Endothelial cell of umbilical vein (primary cell): ENCODE results near the gene ZBTB20. TPM values are rescaled to one million over a fixed set of nuclear protein-coding genes. Genes with fewer than 3 reads are reported as not detected.

ENCODE experiments used
- BruUV-seq: library from RNA; stranded (reverse); fragments of 400-500 nt; replicated peaks from 2 replicates; lab custom pipeline; 2021; lab: Mats Ljungman, UMichigan
- CTCF ChIA-PET: fragments of 300-600, 350-600 bp; sonication (Branson Sonifier 250); formaldehyde crosslinking; loops from one replicate; lab custom pipeline; 2021; ENCODE audit warnings: antibody characterized with exemption, inconsistent platforms; lab: Charles Lee
- POLR2A ChIA-PET: fragments of 300-600, 350-600 bp; sonication (Branson Sonifier 250); formaldehyde crosslinking; loops from one replicate; lab custom pipeline; 2021; ENCODE audit warnings: antibody characterized with exemption, inconsistent platforms; lab: Charles Lee
- DNase-seq: peaks from one replicate; pipeline ENCODE4 v3.0.0-alpha.2; 2011; ENCODE audit warnings: low read depth, low spot score
- FAIRE-seq: peaks from 2 replicates; lab custom pipeline; 2011; peaks lifted over from hg19 to GRCh38; lab: Jason Lieb, UNC
- H2AFZ ChIP-seq: 2 replicates; pipeline ENCODE4 v1.6.0; 2012; ENCODE audit warnings: low read depth, low read length, control low read depth, inconsistent platforms
- H3K27ac ChIP-seq: 2 replicates; pipeline ENCODE4 v1.5.1; 2011; ENCODE audit warnings: low read depth, mild to moderate bottlenecking, control low read depth, low read length, moderate library complexity; ENCODE audit not compliant: insufficient read depth
- H3K27me3 ChIP-seq, 2 experiments: 2 replicates each; pipeline versions ENCODE4 v1.6.0 to v1.6.1; 2011; ENCODE audit warnings: low read length in 2 of 2, mixed read lengths in 1 of 2; ENCODE audit not compliant: control insufficient read depth in 2 of 2, insufficient read depth in 2 of 2
- H3K36me3 ChIP-seq, 2 experiments: 2 replicates in 1 of 2; 3 replicates in 1 of 2; pipeline ENCODE4 v1.5.1; 2011; ENCODE audit warnings: low read length in 2 of 2, mild to moderate bottlenecking in 1 of 2, moderate library complexity in 1 of 2; ENCODE audit not compliant: control insufficient read depth in 2 of 2, insufficient read depth in 2 of 2; ENCODE audit errors: extremely low read depth in 1 of 2
- H3K4me1 ChIP-seq: 3 replicates; pipeline ENCODE4 v1.5.1; 2011; ENCODE audit warnings: mild to moderate bottlenecking, low read length; ENCODE audit not compliant: control insufficient read depth, insufficient read depth; ENCODE audit errors: extremely low read depth
- H3K4me2 ChIP-seq: 2 replicates; pipeline ENCODE4 v1.6.1; 2011; ENCODE audit warnings: low read length, control low read depth, mixed read lengths; ENCODE audit not compliant: insufficient read depth
- H3K4me3 ChIP-seq, 3 experiments: fragments of 200-600 bp in 1 of 3; sonication (generic), shearing (Covaris generic) in 1 of 3; replicated peaks in 1 of 3; 2 replicates each; pipeline ENCODE4 v1.5.1; 2011 to 2016; ENCODE audit warnings: control low read depth in 3 of 3, low read length in 3 of 3, mild to moderate bottlenecking in 2 of 3, inconsistent platforms in 1 of 3, low read depth in 1 of 3, moderate library complexity in 1 of 3; ENCODE audit not compliant: insufficient read depth in 1 of 3
- H3K79me2 ChIP-seq: 2 replicates; pipeline ENCODE4 v1.6.0; 2012; ENCODE audit warnings: low read length, inconsistent platforms; ENCODE audit not compliant: control insufficient read depth, insufficient read depth
- H3K9ac ChIP-seq: replicated peaks from 2 replicates; pipeline ENCODE3; 2011; ENCODE audit warnings: low read length, control low read depth; ENCODE audit not compliant: insufficient read depth; ENCODE audit errors: extremely low read depth
- H3K9me1 ChIP-seq: replicated peaks from 3 replicates; pipeline ENCODE4 v1.6.0; 2011; ENCODE audit warnings: mild to moderate bottlenecking, low read length; ENCODE audit not compliant: control insufficient read depth, insufficient read depth; ENCODE audit errors: extremely low read depth
- H3K9me3 ChIP-seq: replicated peaks from 2 replicates; pipeline ENCODE4 v1.5.1; 2012; ENCODE audit warnings: low read length, inconsistent platforms; ENCODE audit not compliant: control insufficient read depth, insufficient read depth
- H4K20me1 ChIP-seq: replicated peaks from 2 replicates; pipeline ENCODE3; 2011; ENCODE audit warnings: mild to moderate bottlenecking, low read length; ENCODE audit not compliant: control insufficient read depth, insufficient read depth; ENCODE audit errors: extremely low read depth
- EZH2 ChIP-seq: IDR thresholded peaks from 2 replicates; pipeline ENCODE4 v1.6.1; 2012; ENCODE audit warnings: borderline replicate concordance, low read depth, mild to moderate bottlenecking, moderate library complexity, low read length, inconsistent platforms; ENCODE audit not compliant: severe bottlenecking
- FOS ChIP-seq: IDR thresholded peaks from 2 replicates; pipeline ENCODE4 v1.6.1; 2011; ENCODE audit warnings: mild to moderate bottlenecking, low read length, moderate library complexity, borderline replicate concordance; ENCODE audit not compliant: insufficient read depth
- GATA2 ChIP-seq: IDR thresholded peaks from 2 replicates; pipeline ENCODE4 v1.7.0; 2011; ENCODE audit warnings: low read depth, mild to moderate bottlenecking, moderate library complexity, mixed read lengths, low read length; ENCODE audit not compliant: insufficient read length, insufficient read depth
- JUN ChIP-seq: IDR thresholded peaks from 2 replicates; pipeline ENCODE4 v1.6.1; 2011; ENCODE audit warnings: borderline replicate concordance, low read depth; ENCODE audit not compliant: insufficient read length, insufficient read depth
- MYC ChIP-seq: IDR thresholded peaks from one replicate; pipeline ENCODE4 v1.6.1; 2011; ENCODE audit warnings: mild to moderate bottlenecking, low read depth, low read length
- POLR2A ChIP-seq: IDR thresholded peaks from 2 replicates; pipeline ENCODE4 v1.6.1; 2012; ENCODE audit warnings: low read depth, mild to moderate bottlenecking, control low read depth, low read length
- POLR2AphosphoS5 ChIP-seq: IDR thresholded peaks from 2 replicates; pipeline ENCODE4 v1.6.1; 2012; ENCODE audit warnings: low read depth, mild to moderate bottlenecking, control low read depth, low read length, moderate library complexity; ENCODE audit not compliant: insufficient read depth
- dilution Hi-C: fragments of 300-500 bp; cut with MboI; formaldehyde crosslinking; loops from one replicate; pipeline ENCODE4 v1.15.0; 2019; ENCODE audit warnings: low sequenced_read_pairs; ENCODE audit not compliant: extremely low pct_ligation_motif_present
- intact Hi-C: fragments of 100-400 bp; cut with micrococcal nuclease; formaldehyde crosslinking; loops from one replicate; pipeline ENCODE4 v1.10.0; 2022
- polyA plus RNA-seq, 4 experiments: library from polyadenylated mRNA; depleted of rRNA in 3 of 4; stranded (reverse) in 3 of 4; unstranded in 1 of 4; fragments of >200 nt; gene quantifications; 2 replicates each; pipeline versions ENCODE4 v1.2.1 to v1.2.3, GENCODE V29; 2011 to 2012; ENCODE audit warnings: missing spikeins in 1 of 4
- total RNA-seq: library from RNA; stranded (reverse); gene quantifications from 2 replicates; pipeline ENCODE4 v1.2.3, GENCODE V29; 2021
- TF ChIP-seq, protein P1 (sequence below): IDR thresholded peaks from 2 replicates; pipeline ENCODE4 v1.6.1; 2011; ENCODE audit not compliant: insufficient read depth, insufficient read length
- TF ChIP-seq, protein P2 (sequence below), 2 donors: IDR thresholded peaks; 1 replicate in 1 of 2; 2 replicates in 1 of 2; pipeline ENCODE4 v1.5.1; 2011; ENCODE audit warnings: low read length in 2 of 2, mild to moderate bottlenecking in 2 of 2, moderate library complexity in 2 of 2, control low read depth in 1 of 2, inconsistent platforms in 1 of 2, low read depth in 1 of 2; ENCODE audit not compliant: insufficient read depth in 1 of 2; ENCODE audit errors: extremely low read depth in 1 of 2

Gene ZBTB20
- total and polyA plus RNA-seq, 2 donors (not counting 3 experiments of a cell fraction or from before 2014, with no cell fraction given) = 2.1 to 20.5 TPM

DNA sequence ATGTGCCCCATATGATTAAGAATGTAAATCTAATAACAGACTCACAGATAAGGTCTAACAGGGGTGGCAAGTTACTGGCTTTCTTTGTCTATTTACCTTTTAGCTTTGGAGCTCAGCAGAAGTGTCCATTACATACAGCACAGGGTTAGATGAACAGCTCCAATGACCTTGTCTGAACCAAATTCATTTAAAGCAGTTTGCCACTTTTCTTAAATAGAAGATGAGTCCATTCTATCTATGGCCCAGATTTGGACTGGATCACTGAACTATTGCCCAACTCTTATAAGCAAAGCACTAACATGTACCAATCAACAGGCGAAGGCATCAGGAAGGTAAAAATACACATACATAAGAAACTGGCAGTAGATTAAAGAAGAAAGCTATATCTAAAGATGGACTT is 638.9 kb downstream of the ZBTB20 start:
- Histone ChIP-seq H3K9ac (no peak overlapping the region), H2AFZ (no peak overlapping the region), H3K27me3 (no peaks in the 10 kb centered on the region), H3K4me3 (no peak overlapping the region), H3K27ac (no peak overlapping the region), H3K9me1 (no peaks in the 10 kb centered on the region), H3K79me2 (no peaks in the 10 kb centered on the region), H3K36me3 (no peaks in the 10 kb centered on the region), H4K20me1 (no peaks in the 10 kb centered on the region), H3K9me3 (no peaks in the 10 kb centered on the region), H3K4me1 (peaks cover 7% of the 10 kb centered on the region), H3K4me2 (no peak overlapping the region)
- CTCF ChIA-PET = no interaction called here
- intact Hi-C loops = no loop called here
- no TSS peak for BruUV-seq
- dilution Hi-C loops = no loop called here
- POLR2A ChIA-PET = no interaction called here
- TF ChIP-seq MYC (no peak), POLR2AphosphoS5 (no peak), JUN (no peak), POLR2A (no peak), FOS (no peak), EZH2 (no peak), GATA2 (no peak)
- TF ChIP-seq, protein P1, sequence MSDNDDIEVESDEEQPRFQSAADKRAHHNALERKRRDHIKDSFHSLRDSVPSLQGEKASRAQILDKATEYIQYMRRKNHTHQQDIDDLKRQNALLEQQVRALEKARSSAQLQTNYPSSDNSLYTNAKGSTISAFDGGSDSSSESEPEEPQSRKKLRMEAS = no peak
- TF ChIP-seq, protein P2, sequence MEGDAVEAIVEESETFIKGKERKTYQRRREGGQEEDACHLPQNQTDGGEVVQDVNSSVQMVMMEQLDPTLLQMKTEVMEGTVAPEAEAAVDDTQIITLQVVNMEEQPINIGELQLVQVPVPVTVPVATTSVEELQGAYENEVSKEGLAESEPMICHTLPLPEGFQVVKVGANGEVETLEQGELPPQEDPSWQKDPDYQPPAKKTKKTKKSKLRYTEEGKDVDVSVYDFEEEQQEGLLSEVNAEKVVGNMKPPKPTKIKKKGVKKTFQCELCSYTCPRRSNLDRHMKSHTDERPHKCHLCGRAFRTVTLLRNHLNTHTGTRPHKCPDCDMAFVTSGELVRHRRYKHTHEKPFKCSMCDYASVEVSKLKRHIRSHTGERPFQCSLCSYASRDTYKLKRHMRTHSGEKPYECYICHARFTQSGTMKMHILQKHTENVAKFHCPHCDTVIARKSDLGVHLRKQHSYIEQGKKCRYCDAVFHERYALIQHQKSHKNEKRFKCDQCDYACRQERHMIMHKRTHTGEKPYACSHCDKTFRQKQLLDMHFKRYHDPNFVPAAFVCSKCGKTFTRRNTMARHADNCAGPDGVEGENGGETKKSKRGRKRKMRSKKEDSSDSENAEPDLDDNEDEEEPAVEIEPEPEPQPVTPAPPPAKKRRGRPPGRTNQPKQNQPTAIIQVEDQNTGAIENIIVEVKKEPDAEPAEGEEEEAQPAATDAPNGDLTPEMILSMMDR (IDR thresholded peaks at IDR 0.05; ENCODE audit: extremely low read depth in 1 of 2, insufficient read depth in 1 of 2, low read depth in 1 of 2, low read length in 2 of 2) = no peak
- no peak for DNase-seq
- no peak for FAIRE-seq
